NOMO-1 treated with dmso at 0.1 percent for 144 hours (cell line): ENCODE data around the gene SH3RF1.

ENCODE experiments used
- DNase-seq: peaks from one replicate; lab custom pipeline; 2025; ENCODE audit not compliant: unreplicated experiment; lab: John Stamatoyannopoulos, UW

Gene SH3RF1

GRCh38 chr4:169167957-169168858 is 102.5 kb downstream of the SH3RF1 start:
- no peak for DNase-seq

GRCh38 chr4:169164669-169165415 is 105.9 kb downstream of the SH3RF1 start:
- DNase-seq, result no peak

- no peak for DNase-seq
These were observed 106.6 kb downstream of the SH3RF1 start for GRCh38 chr4:169163947-169164668.

DNA sequence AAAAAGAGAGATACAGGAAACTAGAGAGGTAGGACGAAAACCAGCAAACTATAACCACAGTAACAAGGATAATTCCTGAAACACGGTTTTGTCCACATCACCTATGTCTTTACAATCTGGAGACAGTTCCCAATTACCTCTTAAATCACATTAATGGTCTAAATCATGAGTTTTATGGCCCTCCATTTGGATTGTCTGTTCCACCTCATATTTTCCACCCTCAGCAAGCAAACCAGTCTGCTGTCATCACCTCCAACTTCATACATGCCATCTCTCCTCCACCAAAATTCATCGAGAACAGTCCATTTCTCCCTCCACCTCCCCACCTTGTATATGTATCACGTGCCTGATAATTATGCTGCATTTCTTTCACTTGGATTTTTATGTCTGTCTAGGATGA is 107.3 kb downstream of the SH3RF1 start:
- no peak for DNase-seq

GRCh38 chr4:169160825-169161224 is 109.9 kb downstream of the SH3RF1 start:
- no peak for DNase-seq

GRCh38 chr4:169159624-169160171 is 111.1 kb downstream of the SH3RF1 start:
- no peak for DNase-seq

- DNase-seq, result no peak
These were observed 111.9 kb downstream of the SH3RF1 start for GRCh38 chr4:169158861-169159260.

- DNase-seq, result no peak
These were observed 112.7 kb downstream of the SH3RF1 start for GRCh38 chr4:169158046-169158445.

- DNase-seq, result no peak
These were observed 114.4 kb downstream of the SH3RF1 start for GRCh38 chr4:169156392-169156791.

- no peak for DNase-seq
These were observed 116.6 kb downstream of the SH3RF1 start for GRCh38 chr4:169154121-169154520.

GRCh38 chr4:169153481-169154087 is 117.2 kb downstream of the SH3RF1 start:
- DNase-seq, result no peak

- no peak for DNase-seq
These were observed 117.9 kb downstream of the SH3RF1 start for GRCh38 chr4:169152899-169153298.

- DNase-seq, result no peak
These were observed 118.7 kb downstream of the SH3RF1 start for GRCh38 chr4:169152098-169152497.

- DNase-seq, result no peak
These were observed 119.1 kb downstream of the SH3RF1 start for GRCh38 chr4:169151671-169152070.

- no peak for DNase-seq
These were observed 120.0 kb downstream of the SH3RF1 start for GRCh38 chr4:169150806-169151205.

- DNase-seq, result no peak
These were observed 121.9 kb downstream of the SH3RF1 start for GRCh38 chr4:169148885-169149284.

DNA sequence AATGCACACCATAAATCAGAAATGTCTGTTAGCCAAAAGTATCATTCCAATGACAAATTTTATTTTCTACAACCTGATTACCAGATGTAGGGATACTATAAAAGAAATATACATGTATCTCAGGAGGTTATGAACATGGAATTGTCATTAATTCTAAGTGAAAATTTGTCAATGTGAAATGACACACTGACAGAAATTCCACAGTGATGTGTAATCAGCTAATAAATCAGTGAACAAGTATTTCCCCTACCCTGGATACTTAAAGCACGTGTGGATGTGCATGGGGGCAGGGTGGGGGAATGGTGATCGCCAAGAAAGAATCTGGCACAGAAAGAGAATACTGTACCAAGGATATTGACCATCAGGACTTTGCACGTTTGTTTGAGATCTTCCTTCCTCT is 123.6 kb downstream of the SH3RF1 start:
- DNase-seq, result no peak

DNA sequence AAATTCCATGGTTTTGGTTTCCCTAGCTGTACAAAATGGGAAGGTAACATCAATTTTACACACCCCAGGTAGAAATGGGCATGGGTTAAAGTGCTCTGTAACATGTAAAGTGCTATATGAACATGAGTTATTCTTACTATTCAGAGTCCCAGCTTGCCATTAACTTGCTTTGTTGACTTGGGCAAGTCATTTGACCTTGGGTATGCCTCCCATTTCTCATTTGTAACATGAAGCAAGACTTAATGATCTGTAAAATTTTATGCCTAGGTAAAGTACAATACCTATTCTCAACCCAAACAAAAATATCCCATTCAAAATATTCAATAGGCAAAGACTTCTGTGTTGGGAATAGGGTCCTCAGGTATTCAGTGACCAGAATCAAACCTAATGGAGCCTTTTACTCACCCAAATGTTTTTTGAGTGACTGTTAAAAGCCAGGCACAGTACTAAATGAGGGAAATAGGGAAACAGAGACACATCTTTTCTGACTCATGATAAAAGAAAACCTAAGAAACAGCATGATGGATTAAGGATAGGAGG is 126.6 kb downstream of the SH3RF1 start:
- DNase-seq, result no peak

DNA sequence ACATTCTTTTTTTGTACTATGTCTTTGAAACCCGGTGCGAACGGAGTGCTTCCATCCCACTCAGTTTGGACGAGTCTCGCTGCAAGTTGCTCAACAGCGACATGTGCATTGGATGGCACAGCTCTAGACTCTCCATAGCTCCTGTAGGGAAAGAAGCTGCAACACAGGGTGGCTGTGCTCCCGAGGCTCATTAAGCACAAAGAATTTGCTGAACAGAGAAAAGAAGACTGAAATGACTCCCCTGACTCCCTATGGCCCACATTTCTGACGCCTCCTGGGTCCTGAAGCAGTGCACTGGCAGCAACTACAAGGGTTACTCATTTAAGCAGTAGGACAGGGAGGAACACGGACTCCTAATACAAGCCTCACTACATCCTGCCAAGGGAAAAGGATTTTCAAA is 127.4 kb downstream of the SH3RF1 start:
- DNase-seq, result no peak

DNA sequence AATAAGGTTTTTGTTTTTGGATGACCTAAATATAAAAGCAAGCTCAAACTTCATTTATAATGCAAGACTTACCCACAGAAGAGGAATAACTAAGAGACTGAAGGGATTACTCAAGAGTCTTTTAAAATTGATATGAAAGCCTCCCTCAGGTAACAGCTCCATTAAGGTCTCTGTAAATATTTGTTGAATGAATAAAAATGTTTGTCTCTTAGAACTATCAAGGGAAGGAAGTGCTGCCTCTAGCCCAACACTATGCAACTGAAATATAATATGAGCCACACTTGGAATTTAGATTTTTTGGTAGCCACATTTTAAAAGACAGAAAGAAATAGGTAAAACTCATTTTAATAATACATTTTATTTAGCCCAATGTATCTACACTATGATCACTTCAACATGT is 127.8 kb downstream of the SH3RF1 start:
- no peak for DNase-seq

GRCh38 chr4:169142391-169142790 is 128.4 kb downstream of the SH3RF1 start:
- DNase-seq, result no peak
